ENCODE results near the gene LDLRAD4.

LDLRAD4 gene

GRCh38 chr18:13616041-13616440 lies 397.5 kb downstream of the LDLRAD4 start:
- TF ChIP-seq, protein P1, sequence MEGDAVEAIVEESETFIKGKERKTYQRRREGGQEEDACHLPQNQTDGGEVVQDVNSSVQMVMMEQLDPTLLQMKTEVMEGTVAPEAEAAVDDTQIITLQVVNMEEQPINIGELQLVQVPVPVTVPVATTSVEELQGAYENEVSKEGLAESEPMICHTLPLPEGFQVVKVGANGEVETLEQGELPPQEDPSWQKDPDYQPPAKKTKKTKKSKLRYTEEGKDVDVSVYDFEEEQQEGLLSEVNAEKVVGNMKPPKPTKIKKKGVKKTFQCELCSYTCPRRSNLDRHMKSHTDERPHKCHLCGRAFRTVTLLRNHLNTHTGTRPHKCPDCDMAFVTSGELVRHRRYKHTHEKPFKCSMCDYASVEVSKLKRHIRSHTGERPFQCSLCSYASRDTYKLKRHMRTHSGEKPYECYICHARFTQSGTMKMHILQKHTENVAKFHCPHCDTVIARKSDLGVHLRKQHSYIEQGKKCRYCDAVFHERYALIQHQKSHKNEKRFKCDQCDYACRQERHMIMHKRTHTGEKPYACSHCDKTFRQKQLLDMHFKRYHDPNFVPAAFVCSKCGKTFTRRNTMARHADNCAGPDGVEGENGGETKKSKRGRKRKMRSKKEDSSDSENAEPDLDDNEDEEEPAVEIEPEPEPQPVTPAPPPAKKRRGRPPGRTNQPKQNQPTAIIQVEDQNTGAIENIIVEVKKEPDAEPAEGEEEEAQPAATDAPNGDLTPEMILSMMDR (IDR thresholded peaks at IDR 0.05; ENCODE audit: low read depth, low read length) = no peak
- Histone ChIP-seq H3K27ac (no peak overlapping the region), H3K36me3 (no peaks in the 10 kb centered on the region), H3K27me3 (ENCODE audit: insufficient read depth, low read depth, severe bottlenecking) (no peaks in the 10 kb centered on the region), H3K4me3 (ENCODE audit: low read depth, low read length) (no peak overlapping the region), H3K9me3 (ENCODE audit: severe bottlenecking) (no peaks in the 10 kb centered on the region)
- DNase-seq = no peak

- no peaks in the 10 kb centered on the region for H3K27me3 ChIP-seq (ENCODE audit: insufficient read depth, low read depth, severe bottlenecking)
- no peaks in the 10 kb centered on the region for H3K9me3 ChIP-seq (ENCODE audit: severe bottlenecking)
- H3K36me3 ChIP-seq = no peaks in the 10 kb centered on the region
- H3K4me3 ChIP-seq (ENCODE audit: low read depth, low read length) = no peak overlapping the region
- no peak overlapping the region for H3K27ac ChIP-seq
- DNase-seq = no peak
- TF ChIP-seq, protein P1 (IDR thresholded peaks at IDR 0.05; ENCODE audit: low read depth, low read length) = no peak
These were observed 398.0 kb downstream of the LDLRAD4 start for GRCh38 chr18:13616525-13617035.

GRCh38 chr18:13617826-13618515 lies 399.4 kb downstream of the LDLRAD4 start:
- Histone ChIP-seq H3K27me3 (ENCODE audit: insufficient read depth, low read depth, severe bottlenecking) (no peaks in the 10 kb centered on the region), H3K36me3 (no peaks in the 10 kb centered on the region), H3K4me3 (ENCODE audit: low read depth, low read length) (no peak overlapping the region), H3K27ac (no peak overlapping the region), H3K9me3 (ENCODE audit: severe bottlenecking) (no peaks in the 10 kb centered on the region)
- no peak for DNase-seq
- TF ChIP-seq, protein P1 (IDR thresholded peaks at IDR 0.05; ENCODE audit: low read depth, low read length) = no peak

- TF ChIP-seq, protein P1 (IDR thresholded peaks at IDR 0.05; ENCODE audit: low read depth, low read length) = no peak
- no peak for DNase-seq
- Histone ChIP-seq H3K36me3 (no peaks in the 10 kb centered on the region), H3K27me3 (ENCODE audit: insufficient read depth, low read depth, severe bottlenecking) (no peaks in the 10 kb centered on the region), H3K4me3 (ENCODE audit: low read depth, low read length) (no peak overlapping the region), H3K9me3 (ENCODE audit: severe bottlenecking) (no peaks in the 10 kb centered on the region), H3K27ac (no peak overlapping the region)
These were observed 400.3 kb downstream of the LDLRAD4 start for GRCh38 chr18:13618760-13619438.

GRCh38 chr18:13619505-13620205 lies 401.1 kb downstream of the LDLRAD4 start:
- H3K27me3 ChIP-seq (ENCODE audit: insufficient read depth, low read depth, severe bottlenecking) = no peaks in the 10 kb centered on the region
- no peak overlapping the region for H3K27ac ChIP-seq
- H3K36me3 ChIP-seq = no peaks in the 10 kb centered on the region

More at GRCh38 chr18:13619505-13620205, 401.1 kb downstream of the LDLRAD4 start:
- TF ChIP-seq, protein P1 (IDR thresholded peaks at IDR 0.05; ENCODE audit: low read depth, low read length) = no peak
- no peak for DNase-seq
- no peak overlapping the region for H3K4me3 ChIP-seq (ENCODE audit: low read depth, low read length)
- no peaks in the 10 kb centered on the region for H3K9me3 ChIP-seq (ENCODE audit: severe bottlenecking)

Data from WERI-Rb-1 (cell line).